IMR-90 (cell line): ENCODE data around the gene HEPHL1. TPM values are rescaled to one million over a fixed set of nuclear protein-coding genes. Genes with fewer than 3 reads are reported as not detected.

Experiments
- ATAC-seq: fragments of 200-7000 bp; cut with Tn5 transposase; 2 replicates; pipeline ENCODE4 v1.9.1; 2020; ENCODE audit warnings: low read depth, mild to moderate bottlenecking, moderate library complexity
- BruUV-seq: library from RNA; stranded (reverse); fragments of 400-500 nt; replicated peaks from 2 replicates; lab custom pipeline; 2021; lab: Mats Ljungman, UMichigan
- CTCF ChIA-PET: fragments of 300-600 bp; formaldehyde crosslinking; extraction: SDS; loops from one replicate; lab custom pipeline; 2021; ENCODE audit warnings: antibody characterized with exemption; lab: Yijun Ruan, JAX
- POLR2A ChIA-PET: fragments of 300-600 bp; sonication (Branson Sonifier 250); formaldehyde crosslinking; loops from one replicate; lab custom pipeline; 2022; ENCODE audit warnings: antibody characterized with exemption; ENCODE audit not compliant: unreplicated experiment; lab: Charles Lee
- DNase-seq: peaks from one replicate; pipeline ENCODE4 v3.0.0; 2013
- H2AFZ ChIP-seq: replicated peaks from 2 replicates; pipeline ENCODE3; 2013; ENCODE audit warnings: low read length, mild to moderate bottlenecking; ENCODE audit not compliant: poor library complexity
- H2AK5ac ChIP-seq: 2 replicates; pipeline ENCODE4 v1.6.1; 2013; ENCODE audit warnings: low read depth, low read length, inconsistent platforms
- H2AK9ac ChIP-seq: replicated peaks from 2 replicates; pipeline ENCODE3; 2013; ENCODE audit warnings: mild to moderate bottlenecking, low read depth, low read length, moderate library complexity; ENCODE audit not compliant: poor library complexity
- H2BK120ac ChIP-seq: 2 replicates; pipeline ENCODE4 v1.6.1; 2013; ENCODE audit warnings: low read depth, low read length, inconsistent platforms
- H2BK15ac ChIP-seq: 3 replicates; pipeline ENCODE4 v1.6.1; 2013; ENCODE audit warnings: low read depth, low read length, inconsistent platforms
- H2BK20ac ChIP-seq: 2 replicates; pipeline ENCODE4 v1.6.1; 2013; ENCODE audit warnings: low read depth, mild to moderate bottlenecking, inconsistent platforms, low read length, moderate library complexity
- H2BK5ac ChIP-seq: 2 replicates; pipeline ENCODE4 v1.6.1; 2013; ENCODE audit warnings: mild to moderate bottlenecking, low read depth, low read length, inconsistent platforms; ENCODE audit not compliant: poor library complexity, severe bottlenecking
- H3K14ac ChIP-seq: replicated peaks from 2 replicates; pipeline ENCODE4 v1.6.1; 2013; ENCODE audit warnings: low read depth, low read length, inconsistent platforms
- H3K18ac ChIP-seq: 2 replicates; pipeline ENCODE4 v1.6.1; 2013; ENCODE audit warnings: low read depth, low read length, control low read depth
- H3K23ac ChIP-seq: 2 replicates; pipeline ENCODE4 v1.6.1; 2013; ENCODE audit warnings: low read depth, low read length, inconsistent platforms
- H3K27ac ChIP-seq: 2 replicates; pipeline ENCODE4 v1.5.1; 2013; ENCODE audit warnings: mild to moderate bottlenecking, control low read depth, low read length; ENCODE audit not compliant: insufficient read depth
- H3K27me3 ChIP-seq: 2 replicates; pipeline ENCODE4 v1.6.1; 2013; ENCODE audit warnings: low read length; ENCODE audit not compliant: control insufficient read depth, insufficient read depth
- H3K36me3 ChIP-seq: 2 replicates; pipeline ENCODE4 v1.6.1; 2013; ENCODE audit warnings: low read length, mixed read lengths; ENCODE audit not compliant: control insufficient read depth, insufficient read depth
- H3K4ac ChIP-seq: 2 replicates; pipeline ENCODE4 v1.6.1; 2013; ENCODE audit warnings: low read depth, low read length, inconsistent platforms
- H3K4me1 ChIP-seq: 2 replicates; pipeline ENCODE4 v1.6.1; 2013; ENCODE audit warnings: low read length, mixed read lengths; ENCODE audit not compliant: control insufficient read depth, insufficient read depth
- H3K4me2 ChIP-seq: 2 replicates; pipeline ENCODE4 v1.6.1; 2013; ENCODE audit warnings: low read depth, mild to moderate bottlenecking, control low read depth, low read length, moderate library complexity
- H3K4me3 ChIP-seq: 2 replicates; pipeline ENCODE4 v1.5.1; 2013; ENCODE audit warnings: low read depth, mild to moderate bottlenecking, control low read depth, low read length, moderate library complexity; ENCODE audit not compliant: insufficient read depth
- H3K56ac ChIP-seq: 2 replicates; pipeline ENCODE4 v1.6.1; 2013; ENCODE audit warnings: low read length, inconsistent platforms; ENCODE audit not compliant: insufficient read depth; ENCODE audit errors: extremely low read depth
- H3K79me1 ChIP-seq, 2 experiments: 2 replicates each; pipeline ENCODE4 v1.6.1; 2013; ENCODE audit warnings: low read length in 2 of 2, inconsistent platforms in 1 of 2, low read depth in 1 of 2
- H3K9ac ChIP-seq: 2 replicates; pipeline ENCODE4 v1.6.1; 2013; ENCODE audit warnings: low read depth, low read length, control low read depth
- H3K9me1 ChIP-seq: 2 replicates; pipeline ENCODE4 v1.6.1; 2013; ENCODE audit warnings: low read length, inconsistent platforms; ENCODE audit not compliant: insufficient read depth
- H3K9me3 ChIP-seq: 2 replicates; pipeline ENCODE4 v1.6.1; 2013; ENCODE audit warnings: low read length; ENCODE audit not compliant: control insufficient read depth, insufficient read depth
- H4K20me1 ChIP-seq: 2 replicates; pipeline ENCODE4 v1.6.1; 2013; ENCODE audit warnings: low read length, inconsistent platforms; ENCODE audit not compliant: insufficient read depth
- H4K5ac ChIP-seq: 2 replicates; pipeline ENCODE4 v1.6.1; 2013; ENCODE audit warnings: mild to moderate bottlenecking, low read depth, low read length, control low read depth
- H4K8ac ChIP-seq, 2 experiments: 2 replicates each; pipeline ENCODE4 v1.6.1; 2013; ENCODE audit warnings: low read depth in 2 of 2, low read length in 2 of 2, control low read depth in 1 of 2, inconsistent platforms in 1 of 2
- H4K91ac ChIP-seq: 2 replicates; pipeline ENCODE4 v1.6.1; 2013; ENCODE audit warnings: low read depth, low read length, inconsistent platforms; ENCODE audit not compliant: insufficient read depth
- BHLHE40 ChIP-seq: fragments of 150-350 bp; IDR thresholded peaks from 2 replicates; pipeline ENCODE4 v1.6.1; 2016; ENCODE audit warnings: mild to moderate bottlenecking, low read depth, low read length
- CEBPB ChIP-seq: IDR thresholded peaks from 2 replicates; pipeline ENCODE4 v1.6.1; 2012; ENCODE audit warnings: low read depth, low read length, improper control_type of control experiment
- FOS ChIP-seq: fragments of 150-350 bp; IDR thresholded peaks from 2 replicates; pipeline ENCODE4 v1.6.1; 2016; ENCODE audit warnings: low read depth, low read length
- MAFK ChIP-seq: IDR thresholded peaks from 2 replicates; pipeline ENCODE4 v1.6.1; 2012; ENCODE audit warnings: low read depth, low read length, improper control_type of control experiment
- MAZ ChIP-seq: IDR thresholded peaks from 2 replicates; pipeline ENCODE4 v1.6.1; 2012; ENCODE audit warnings: low read depth, mild to moderate bottlenecking, low read length, improper control_type of control experiment, moderate library complexity, borderline replicate concordance
- MXI1 ChIP-seq: IDR thresholded peaks from 2 replicates; pipeline ENCODE4 v1.6.1; 2012; ENCODE audit warnings: low read depth, mild to moderate bottlenecking, low read length, moderate library complexity, borderline replicate concordance
- POLR2A ChIP-seq: IDR thresholded peaks from 2 replicates; pipeline ENCODE4 v1.6.1; 2012; ENCODE audit warnings: mild to moderate bottlenecking, low read depth, low read length
- RAD21 ChIP-seq: IDR thresholded peaks from 2 replicates; pipeline ENCODE4 v1.6.1; 2012; ENCODE audit warnings: low read length, improper control_type of control experiment
- RFX5 ChIP-seq: IDR thresholded peaks from 2 replicates; pipeline ENCODE4 v1.8.0; 2012; ENCODE audit warnings: low read depth, mild to moderate bottlenecking, low read length, moderate library complexity
- SMC3 ChIP-seq: fragments of 150-350 bp; IDR thresholded peaks from 2 replicates; pipeline ENCODE4 v1.6.1; 2016; ENCODE audit warnings: low read depth, mild to moderate bottlenecking, antibody characterized with exemption, low read length, moderate library complexity
- WGBS, 2 experiments: methylation state at CpG; one replicate each; pipeline versions ENCODE4 v1.1.5 to v1.1.7; 2013; ENCODE audit warnings: missing lambda C conversion rate in 2 of 2; ENCODE audit not compliant: insufficient read length in 1 of 2; ENCODE audit errors: extremely low coverage in 2 of 2; 5-methylcytosine and 5-hydroxymethylcytosine counted together
- dilution Hi-C: fragments of 300-500 bp; cut with HindIII; formaldehyde crosslinking; loops from one replicate; pipeline ENCODE4 v1.14.3; 2018; ENCODE audit warnings: low sequenced_read_pairs; ENCODE audit not compliant: unreplicated experiment
- in situ Hi-C: fragments of 300-500 bp; cut with MboI; formaldehyde crosslinking; loops from 3 replicates; pipeline ENCODE4 v1.14.3; 2019; ENCODE audit warnings: low sequenced_read_pairs, inconsistent platforms, mixed read lengths
- intact Hi-C: fragments of 100-400 bp; cut with micrococcal nuclease; formaldehyde crosslinking; loops from 2 replicates; pipeline ENCODE4 v1.10.0; 2022
- polyA plus RNA-seq, 3 experiments: library from polyadenylated mRNA; depleted of rRNA; stranded (reverse); fragments of >200 nt; gene quantifications; 2 replicates each; pipeline ENCODE4 v1.2.3, GENCODE V29; 2012; ENCODE audit warnings: low replicate concordance in 1 of 3
- total RNA-seq: library from RNA; depleted of rRNA; stranded (reverse); fragments of >200 nt; gene quantifications from 2 replicates; pipeline ENCODE4 v1.2.3, GENCODE V29; 2012
- TF ChIP-seq, protein P1 (sequence below): fragments of 150-350 bp; IDR thresholded peaks from 2 replicates; pipeline ENCODE4 v1.6.1; 2017; ENCODE audit warnings: mild to moderate bottlenecking, antibody characterized with exemption, low read length, low read depth

Gene HEPHL1
- total and polyA plus RNA-seq, 2 of the 4 experiments (the other 2 are of a cell fraction): under 0.01 to 0.02 TPM

DNA sequence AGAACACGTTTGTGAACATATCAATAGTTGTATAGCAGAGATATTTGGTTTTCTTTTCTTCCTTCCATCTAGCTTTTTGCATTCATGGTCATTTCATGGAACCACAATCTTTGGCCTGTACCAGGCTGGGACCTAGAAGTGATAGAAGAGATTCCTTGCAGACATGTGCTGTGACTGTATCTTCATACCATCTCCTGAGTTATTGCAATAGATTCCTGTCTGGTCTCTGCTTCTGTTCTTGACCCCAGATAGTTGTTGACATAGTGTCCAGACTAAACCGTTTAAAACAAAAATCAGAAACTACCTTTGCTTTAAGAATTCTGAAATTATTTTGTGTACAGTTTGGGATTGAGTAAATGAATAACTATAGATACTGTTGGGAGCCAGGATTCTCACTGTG is 124.3 kb downstream of the HEPHL1 start:
- ChIA-PET POLR2A (no interaction called here), CTCF (interaction anchor here (1.0 kb wide), 1 partner anchor 16 kb away, joined by 3 read pairs; no protein-coding TSS in a partner anchor)
- no peaks in the 10 kb centered on the region for H3K36me3 ChIP-seq
- H3K23ac ChIP-seq: no peak overlapping the region
- no peak overlapping the region for H2AK5ac ChIP-seq
- H3K18ac ChIP-seq: no peak overlapping the region
- H2BK5ac ChIP-seq: no peak overlapping the region
- no peak overlapping the region for H3K56ac ChIP-seq
- H2BK20ac ChIP-seq: no peak overlapping the region
- no peak overlapping the region for H3K4me3 ChIP-seq
- BruUV-seq: no TSS peak
- no peak overlapping the region for H3K27ac ChIP-seq
- H3K9ac ChIP-seq: no peak overlapping the region
- no peak overlapping the region for H2AFZ ChIP-seq
- dilution Hi-C loops (no loop called here), intact Hi-C loops (no loop called here), in situ Hi-C loops (loop anchor here (25.0 kb wide), 3 partner anchors 617 to 1133 kb away; partner anchors contain the start of gene AMOTL1)
- H3K9me3 ChIP-seq: no peaks in the 10 kb centered on the region
- TF ChIP-seq BHLHE40 (no peak), MAZ (no peak), RFX5 (no peak), RAD21 (no peak), MXI1 (no peak), MAFK (no peak), POLR2A (no peak), FOS (no peak), CEBPB (no peak), SMC3 (no peak)
- TF ChIP-seq, protein P1, sequence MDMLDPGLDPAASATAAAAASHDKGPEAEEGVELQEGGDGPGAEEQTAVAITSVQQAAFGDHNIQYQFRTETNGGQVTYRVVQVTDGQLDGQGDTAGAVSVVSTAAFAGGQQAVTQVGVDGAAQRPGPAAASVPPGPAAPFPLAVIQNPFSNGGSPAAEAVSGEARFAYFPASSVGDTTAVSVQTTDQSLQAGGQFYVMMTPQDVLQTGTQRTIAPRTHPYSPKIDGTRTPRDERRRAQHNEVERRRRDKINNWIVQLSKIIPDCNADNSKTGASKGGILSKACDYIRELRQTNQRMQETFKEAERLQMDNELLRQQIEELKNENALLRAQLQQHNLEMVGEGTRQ: no peak
- H4K8ac ChIP-seq: no peak overlapping the region
- no peak overlapping the region for H4K5ac ChIP-seq
- H2AK9ac ChIP-seq: no peak overlapping the region
- no peak for DNase-seq
- peaks cover 37% of the 10 kb centered on the region for H3K9me1 ChIP-seq
- no peak overlapping the region for H3K4ac ChIP-seq
- H3K4me2 ChIP-seq: no peak overlapping the region
- peaks cover 32% of the 10 kb centered on the region for H3K4me1 ChIP-seq
- no CpG with 5 or more reads among the region's 2 CpGs for WGBS, 2 experiments
- H4K91ac ChIP-seq: no peak overlapping the region
- no peak overlapping the region for H2BK15ac ChIP-seq
- H3K27me3 ChIP-seq: no peaks in the 10 kb centered on the region
- no peak for ATAC-seq
- peaks cover 47 to 88% of the 10 kb centered on the region in 2 experiments for H3K79me1 ChIP-seq
- no peak overlapping the region for H2BK120ac ChIP-seq
- H3K14ac ChIP-seq: no peak overlapping the region
- peaks cover 67% of the 10 kb centered on the region for H4K20me1 ChIP-seq
